Measurements from ENCODE around the gene CD93.

Gene CD93

DNA sequence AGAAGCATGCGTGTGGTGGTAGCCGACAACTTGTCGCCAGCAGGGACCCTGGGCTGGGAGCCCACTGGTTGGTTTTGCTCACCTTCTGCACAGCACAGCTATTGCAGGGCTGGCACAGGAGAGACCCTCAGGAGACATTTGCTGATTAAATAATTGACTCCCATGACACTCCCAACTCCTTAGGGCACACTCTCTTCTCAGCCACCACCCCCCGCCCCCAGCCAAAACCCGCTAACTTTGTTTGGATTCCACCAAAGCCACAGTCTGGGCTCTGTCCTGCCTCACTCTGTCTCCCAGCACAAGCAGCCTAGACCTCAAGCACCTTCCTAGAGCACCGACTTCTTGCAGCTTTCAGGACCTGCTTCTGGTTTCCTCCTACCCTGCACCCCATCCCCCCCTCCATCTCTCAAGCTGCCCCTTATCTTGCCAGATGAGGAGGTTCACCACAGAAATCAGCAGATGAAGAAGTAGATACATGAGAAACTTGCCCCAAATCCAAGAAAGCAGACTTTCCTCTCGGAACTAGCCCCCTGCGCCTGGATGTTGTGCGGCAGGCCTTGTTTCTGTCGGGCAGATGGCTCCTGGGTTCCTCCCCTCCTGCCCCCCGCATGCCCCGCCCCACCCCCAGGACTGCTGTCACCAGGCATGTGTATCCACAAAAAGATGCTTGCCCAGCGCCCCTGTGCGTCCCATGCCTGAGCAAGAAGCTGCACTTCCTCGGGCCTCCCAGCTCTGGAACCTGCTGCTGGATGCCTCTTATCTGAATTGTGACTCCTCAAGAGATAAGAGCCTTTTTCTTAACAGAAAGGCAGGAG lies 35.0 kb upstream of the CD93 start:
- no peak for DNase-seq

DNA sequence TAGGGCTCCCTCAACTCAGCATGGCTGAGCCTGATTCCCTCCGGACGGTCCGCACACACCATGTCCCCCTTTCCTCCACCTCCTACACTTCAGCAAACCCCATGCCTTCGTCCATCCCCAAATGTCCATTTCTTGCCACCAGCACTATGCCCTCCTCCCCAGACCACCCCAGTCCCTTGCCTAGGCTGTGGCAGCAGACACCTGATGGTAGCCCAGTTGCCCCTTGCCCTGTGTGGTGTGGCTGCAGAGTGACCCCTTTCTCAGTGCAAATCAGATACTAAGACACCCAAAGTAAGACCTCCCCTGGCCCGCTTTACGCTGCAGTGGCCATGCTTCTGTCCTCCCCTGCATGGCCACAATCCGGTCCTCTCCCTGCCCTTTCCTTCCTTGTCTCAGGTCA lies 34.1 kb upstream of the CD93 start:
- DNase-seq, result no peak

DNA sequence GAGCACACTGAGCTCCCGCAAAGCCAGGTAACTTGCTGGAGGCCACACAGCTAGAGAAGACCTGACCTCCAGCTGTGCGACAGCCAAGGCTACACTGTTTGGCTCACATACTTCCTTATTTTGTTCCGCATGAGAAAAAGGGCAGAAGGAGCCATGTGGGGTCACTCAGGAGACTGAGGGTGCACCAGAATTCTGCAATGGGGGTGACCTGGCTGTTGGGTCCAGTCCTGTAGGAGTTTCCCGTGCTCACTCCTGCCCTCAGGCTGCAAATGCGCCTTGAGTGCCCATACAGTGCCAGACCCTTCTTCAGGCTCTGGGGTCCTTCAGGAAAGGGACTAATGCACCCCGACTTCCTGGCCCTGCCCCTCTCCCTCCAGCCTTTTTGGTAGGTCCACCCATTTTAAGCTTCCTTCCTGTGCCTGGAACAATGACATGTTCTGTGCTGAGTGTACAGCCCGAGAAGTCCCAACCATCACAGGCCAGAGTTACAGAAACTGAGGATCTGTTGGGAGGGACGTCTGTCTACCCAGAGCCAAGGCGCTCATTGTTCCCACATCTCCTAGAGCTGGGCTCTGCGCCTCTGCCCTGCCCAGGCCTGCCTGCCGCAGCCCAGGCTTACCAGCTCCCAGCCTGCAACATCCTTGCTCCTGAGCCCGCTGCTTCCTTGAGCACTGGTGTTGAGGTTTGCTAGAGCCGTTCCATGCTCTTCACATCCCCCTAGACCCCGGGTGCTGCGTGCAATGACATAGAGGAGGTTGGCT lies 33.5 kb upstream of the CD93 start:
- DNase-seq, result no peak

DNA sequence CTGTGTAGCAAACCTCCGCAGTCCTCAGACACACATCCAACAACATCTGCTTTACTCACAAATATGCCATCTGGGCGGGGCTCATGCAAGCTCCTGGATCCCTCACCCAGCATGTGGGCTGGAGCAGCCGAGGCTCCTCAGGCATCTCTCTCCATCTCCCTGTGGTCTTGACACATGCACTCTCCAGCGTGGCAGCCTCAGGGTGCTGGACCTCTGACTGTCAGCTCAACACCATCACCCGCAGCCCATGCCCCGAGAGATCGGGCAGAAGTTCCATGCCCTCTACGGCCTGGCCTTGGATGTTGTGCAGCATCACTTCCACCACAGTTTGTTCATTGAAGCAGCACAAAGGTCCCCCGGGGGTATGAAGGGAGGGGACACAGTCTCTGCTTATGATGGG lies 32.6 kb upstream of the CD93 start:
- no peak for DNase-seq

DNA sequence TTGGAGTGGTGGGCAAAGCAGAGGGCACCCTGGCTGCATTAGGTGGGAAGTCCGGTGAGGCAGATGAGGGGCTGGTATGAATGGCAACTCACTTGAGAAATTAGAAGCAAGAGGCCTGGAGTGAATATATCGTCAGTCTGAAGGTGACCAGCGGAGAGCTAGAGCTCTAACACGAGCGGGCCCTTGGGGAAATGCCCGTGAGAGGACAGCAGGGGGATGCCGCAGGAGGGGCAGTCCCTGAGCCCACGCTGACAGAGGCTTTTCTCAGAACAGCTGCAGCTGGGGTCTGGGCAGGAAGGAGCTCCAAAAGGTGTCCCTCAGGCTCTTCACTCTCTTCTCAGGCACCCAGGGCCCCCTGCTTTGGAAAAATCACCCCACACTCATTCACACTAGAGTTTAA lies 32.0 kb upstream of the CD93 start:
- DNase-seq, result no peak

DNA sequence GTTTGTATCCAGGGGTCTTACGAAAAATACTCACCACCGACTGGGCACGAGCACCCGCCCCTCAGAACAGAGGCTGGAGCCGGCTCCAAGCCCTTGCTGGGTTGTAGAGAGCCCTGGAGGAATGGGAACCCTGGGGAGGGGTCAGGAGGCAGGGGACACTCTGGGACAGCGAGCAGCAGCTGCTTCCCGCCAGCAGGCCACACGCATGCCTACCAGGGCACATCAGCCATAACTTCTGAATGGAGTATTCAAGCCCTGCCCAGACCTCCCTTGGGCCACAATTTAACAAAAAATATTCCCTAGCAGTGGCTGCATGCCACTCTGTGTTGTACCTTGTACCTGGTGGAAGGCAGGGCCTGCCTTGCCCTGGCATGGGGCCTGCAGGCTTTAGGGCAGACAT lies 31.6 kb upstream of the CD93 start:
- no peak for DNase-seq

DNA sequence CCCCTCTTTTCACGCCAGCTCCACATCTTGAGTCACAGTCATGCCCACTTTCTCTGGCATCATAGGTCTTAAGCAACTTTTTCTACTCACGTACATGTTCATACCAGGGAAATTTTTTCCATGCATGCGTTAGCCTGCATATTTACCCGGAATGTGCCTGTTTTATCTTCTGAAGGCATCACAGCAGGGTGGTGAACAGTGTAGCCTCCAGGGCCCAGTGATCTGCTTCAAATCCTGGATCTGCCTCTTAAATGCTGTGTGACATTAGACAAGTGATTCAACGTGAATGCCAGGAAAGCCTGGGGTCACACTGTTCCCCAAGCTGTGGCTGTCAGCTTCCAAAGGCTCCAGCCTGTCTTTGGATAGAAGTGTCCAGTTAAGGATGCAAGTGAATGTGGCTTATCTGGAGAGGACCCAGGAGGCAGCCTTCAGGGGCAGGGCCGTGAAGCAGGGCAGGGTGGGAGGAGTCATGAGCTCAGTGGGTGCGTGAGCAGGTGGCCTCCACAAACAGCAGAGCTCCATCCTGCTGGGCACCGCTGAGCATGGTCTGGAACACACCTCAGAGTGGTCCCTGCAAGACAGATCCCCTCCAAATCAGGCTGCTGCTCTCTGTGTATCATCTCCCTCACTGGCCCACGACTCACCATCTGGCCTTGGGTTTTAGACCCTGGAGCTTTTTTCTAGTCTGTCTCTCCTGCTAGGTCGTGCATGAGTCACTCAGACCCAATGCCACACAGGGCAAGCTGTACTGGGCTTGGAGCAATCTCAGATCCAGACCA lies 30.4 kb upstream of the CD93 start:
- no peak for DNase-seq

DNA sequence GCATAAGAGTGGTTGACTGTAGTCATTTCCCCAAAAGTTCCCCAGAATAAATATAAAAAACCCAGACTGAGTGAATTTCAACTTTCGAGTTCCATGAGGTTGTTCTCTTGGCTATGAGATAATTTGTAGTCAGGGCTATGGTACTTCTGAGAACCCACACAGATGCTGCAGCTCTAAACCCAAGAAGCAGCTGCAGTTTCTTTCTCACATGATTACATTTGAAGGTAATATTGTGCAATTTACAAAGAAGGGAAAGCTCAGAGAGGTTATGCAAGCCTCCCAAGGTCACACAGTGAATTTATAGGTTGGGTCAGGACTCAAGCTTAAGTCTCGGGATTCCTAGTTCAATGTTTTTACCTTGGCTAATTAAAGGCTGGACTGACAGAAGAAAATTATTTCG lies 29.7 kb upstream of the CD93 start:
- DNase-seq, result peak; percentile 7

DNA sequence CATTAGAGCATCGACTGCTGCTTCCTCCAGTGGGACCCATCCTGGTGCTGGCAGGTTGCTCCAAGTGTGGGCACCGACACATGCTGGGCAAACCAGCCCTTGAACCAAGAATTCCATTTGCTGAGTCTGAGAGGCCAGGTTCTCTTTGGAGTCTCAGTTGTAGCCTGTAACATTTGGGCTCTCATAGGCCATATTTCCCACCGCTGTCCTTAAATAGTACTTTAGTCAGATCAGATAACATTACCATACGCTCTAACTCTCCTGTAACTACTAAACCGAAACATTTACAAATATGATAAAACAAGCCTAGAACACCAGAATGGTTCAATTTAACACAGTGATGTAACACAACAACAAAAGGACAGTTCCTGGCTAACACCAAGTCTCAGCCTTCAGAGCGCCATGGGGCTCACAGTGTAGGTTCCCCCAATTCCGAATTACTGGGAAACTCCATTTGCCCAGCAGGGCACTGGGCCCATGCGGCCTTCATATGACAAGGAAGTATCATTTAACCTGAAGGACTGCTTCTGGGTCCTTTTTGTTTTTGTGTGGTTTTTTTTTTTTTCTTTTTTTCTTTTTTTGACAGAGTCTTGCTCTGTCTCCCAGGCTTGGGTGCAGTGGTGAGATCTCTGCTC lies 28.4 kb upstream of the CD93 start:
- no peak for DNase-seq

DNA sequence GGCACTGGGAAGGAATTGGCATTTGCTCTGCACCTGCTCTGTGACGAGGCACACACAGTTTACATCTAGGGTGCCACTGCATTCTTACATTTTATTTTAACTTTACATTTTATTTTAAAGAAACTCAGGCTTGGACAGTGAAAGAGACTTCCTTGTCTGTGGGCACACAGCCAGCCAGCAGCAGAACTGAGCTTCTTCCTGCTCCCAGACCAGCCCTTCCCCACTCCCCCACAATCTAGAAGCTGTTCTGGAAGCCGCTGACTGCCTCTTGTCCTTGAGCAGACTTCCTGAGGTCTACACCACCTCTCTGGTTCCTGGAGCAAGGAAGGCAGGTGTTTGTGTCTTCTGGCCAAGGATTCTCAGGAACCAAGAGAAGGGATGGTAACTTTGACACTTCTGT lies 27.9 kb upstream of the CD93 start:
- DNase-seq, result no peak

DNA sequence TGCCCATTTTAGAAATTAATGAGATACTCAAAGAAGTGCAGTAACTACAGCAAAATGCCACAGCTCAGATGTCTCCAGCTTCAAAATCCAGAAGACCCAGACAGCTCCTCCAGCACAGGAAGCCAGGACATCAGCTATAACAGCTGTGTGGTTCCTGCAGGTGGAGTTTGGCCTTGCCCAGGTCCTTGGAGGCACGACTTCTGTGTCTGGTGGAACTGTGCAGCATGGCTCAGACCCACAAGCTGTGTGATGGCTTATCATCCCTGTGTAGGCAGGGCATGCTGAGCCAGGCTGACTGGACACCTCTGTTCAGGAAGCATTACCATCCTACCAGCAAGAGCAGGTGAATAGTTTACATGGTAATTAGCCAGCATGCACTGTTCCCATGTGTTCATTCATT lies 26.5 kb upstream of the CD93 start:
- no peak for DNase-seq

DNA sequence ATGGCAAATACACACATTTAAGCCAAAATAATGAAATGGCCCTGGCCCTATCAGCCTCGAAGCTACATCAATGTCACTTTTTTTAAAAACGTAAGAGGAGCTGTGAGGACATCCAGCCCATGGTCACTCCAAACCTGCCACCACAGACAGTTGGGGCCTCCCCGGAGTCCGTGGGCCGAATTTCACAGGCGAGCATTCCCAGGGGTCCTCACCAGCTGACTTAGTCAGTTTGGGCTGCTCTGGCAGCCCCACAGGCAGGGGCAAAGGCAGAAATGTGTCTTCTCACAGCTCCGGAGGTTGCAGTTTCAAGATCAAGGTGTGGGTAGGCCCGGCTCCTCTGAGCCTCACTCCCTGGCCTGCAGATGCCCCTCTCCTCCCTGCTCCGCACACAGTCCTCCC lies 25.8 kb upstream of the CD93 start:
- DNase-seq, result no peak

DNA sequence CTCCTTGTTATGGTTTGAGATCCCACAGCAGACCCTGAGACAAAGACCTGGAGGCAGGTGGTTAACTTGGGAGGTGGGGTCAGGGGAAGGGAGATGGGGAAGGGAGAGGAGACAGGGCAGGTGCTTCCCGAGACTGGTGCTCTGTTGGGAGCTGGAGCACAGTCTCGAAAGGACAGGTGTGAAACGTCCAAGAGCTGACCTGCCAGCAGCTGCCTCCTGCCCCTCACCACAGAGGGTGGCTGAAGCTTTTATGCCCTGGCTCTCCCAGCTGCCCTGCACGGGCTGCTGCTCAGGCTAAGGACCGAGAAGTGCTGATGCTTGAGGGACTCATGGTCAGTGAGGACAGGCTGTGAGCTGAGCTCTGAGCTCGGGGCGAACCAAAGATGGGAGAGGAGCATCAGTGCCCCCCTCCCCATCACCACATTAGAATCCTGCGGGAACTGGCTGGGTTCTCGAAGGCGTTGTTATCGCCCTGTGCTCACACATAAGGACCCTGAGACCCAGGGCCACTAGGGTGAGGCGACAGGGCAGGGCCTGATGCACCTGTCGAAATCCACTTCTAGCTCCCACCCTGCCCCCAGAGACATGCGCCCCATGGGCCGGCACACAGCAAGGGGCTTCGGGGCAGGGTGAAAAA lies 25.3 kb upstream of the CD93 start:
- DNase-seq, result no peak

DNA sequence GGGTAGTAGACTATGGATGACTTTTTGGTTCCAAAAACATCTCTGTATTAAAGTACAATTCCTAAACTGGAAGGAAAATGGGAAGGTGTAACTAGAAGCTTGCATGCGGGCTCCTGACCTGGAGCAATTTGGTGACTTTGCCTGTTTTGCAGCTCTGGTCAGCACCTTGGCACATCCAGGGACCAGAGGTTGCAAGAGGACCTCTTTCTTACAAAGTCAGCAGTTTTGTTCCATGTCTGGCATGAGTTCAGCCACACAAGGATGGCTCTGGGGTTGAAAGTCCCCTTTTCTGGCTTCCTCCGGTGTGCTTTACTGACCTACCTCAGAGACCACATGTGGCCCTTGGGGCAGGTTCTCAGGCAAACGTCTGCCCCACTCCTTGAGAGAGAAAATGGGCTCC lies 22.7 kb upstream of the CD93 start:
- no peak for DNase-seq

DNA sequence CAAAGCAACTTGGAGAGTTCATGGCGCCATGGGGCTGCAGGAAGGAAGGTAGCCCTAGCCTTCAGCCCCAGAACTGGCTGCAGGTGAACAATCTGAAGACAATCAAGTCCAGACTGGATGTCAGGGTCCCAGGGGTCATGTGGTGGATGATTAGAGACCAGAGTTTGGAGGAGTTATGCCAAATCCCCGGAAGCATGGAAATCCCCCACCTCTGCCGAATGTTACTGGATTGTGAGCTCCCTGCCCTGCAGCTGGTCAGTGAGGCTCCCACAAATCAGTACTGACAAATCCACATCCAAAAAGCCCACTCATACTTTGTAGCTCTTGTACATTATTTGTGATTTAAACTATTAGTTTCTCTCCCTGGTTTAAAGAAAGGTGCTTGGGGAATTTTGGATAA lies 21.3 kb upstream of the CD93 start:
- DNase-seq, result no peak

DNA sequence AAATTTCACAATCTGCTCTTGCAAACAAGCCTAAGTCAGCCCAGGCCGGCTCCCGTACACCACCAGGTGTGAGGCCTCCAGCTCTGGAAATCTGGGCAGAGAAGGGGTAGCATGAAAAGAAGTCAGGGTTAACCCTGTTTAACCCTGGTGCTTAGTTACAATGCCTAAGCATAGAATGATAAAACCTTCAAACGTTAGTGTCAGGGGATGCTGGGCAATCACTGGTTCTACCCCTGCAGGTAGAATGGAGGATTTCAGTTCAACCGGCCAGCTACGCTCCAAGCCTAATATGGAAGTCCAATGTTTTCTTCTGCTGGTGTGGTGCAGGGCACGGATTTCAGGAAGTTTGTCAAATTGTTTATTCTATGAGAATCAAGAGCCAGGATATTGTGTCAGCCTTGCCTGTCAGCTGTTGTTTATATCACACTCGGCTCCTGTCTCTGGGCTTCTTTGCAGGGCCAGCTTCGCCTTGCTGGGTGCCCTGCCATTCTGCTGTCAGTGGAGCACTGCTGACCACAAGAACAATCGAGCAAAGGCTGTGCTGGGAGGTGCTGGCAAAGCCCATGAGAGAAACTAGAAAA lies 20.2 kb upstream of the CD93 start:
- no peak for DNase-seq

DNA sequence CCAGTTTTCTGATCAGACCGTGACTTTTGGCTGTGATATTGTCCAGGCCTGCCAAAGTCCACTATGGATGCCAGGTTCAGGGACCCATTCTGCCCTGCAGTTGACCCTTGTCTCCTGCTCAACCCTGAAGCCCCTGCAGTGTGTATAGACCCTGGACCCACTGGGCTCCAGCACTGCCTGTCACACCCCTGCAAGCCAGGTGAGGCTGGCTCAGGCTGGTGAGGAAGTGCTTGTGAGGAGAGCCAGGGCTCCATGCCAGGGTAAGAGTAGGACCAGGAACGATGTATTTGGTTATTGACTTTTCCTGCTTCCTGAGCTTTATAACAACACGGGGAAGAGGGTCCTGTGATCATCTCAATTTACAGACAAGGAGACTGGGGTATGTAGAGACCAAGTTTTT lies 19.1 kb upstream of the CD93 start:
- DNase-seq, result no peak

DNA sequence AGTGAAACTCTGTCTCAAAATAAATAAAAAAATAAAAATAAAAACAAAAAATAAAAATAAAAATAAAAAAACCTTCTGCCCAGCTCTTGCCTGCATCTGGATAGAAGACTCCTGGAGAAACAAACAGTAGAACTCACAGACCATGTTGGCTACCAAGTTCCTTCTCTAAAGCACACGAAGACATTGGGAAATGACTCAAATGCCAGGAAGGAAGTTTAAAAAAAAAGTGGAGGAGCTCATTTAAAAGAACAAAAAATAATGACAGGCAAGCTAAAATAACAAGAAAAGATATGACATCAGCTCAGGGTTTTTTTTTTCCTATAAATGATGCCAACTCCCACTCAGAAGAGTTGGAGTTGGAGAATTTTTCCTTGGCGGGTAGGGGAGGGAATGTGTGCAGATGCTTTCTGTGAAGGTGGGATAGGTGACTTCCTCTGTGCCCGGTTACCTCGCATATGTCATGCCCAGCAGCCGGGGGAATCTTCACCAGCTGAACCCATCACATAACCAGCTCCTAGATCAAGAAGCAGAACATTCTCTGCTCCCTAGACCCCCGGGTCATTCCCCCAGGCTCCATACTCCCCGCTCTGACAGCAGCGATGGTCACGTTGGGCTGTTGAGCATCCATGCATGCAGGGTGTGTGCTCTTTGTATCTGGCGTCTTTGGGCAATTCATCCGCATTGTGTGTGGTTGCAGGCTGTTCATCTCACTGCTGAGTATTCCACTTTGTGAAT lies 17.3 kb upstream of the CD93 start:
- no peak for DNase-seq

DNA sequence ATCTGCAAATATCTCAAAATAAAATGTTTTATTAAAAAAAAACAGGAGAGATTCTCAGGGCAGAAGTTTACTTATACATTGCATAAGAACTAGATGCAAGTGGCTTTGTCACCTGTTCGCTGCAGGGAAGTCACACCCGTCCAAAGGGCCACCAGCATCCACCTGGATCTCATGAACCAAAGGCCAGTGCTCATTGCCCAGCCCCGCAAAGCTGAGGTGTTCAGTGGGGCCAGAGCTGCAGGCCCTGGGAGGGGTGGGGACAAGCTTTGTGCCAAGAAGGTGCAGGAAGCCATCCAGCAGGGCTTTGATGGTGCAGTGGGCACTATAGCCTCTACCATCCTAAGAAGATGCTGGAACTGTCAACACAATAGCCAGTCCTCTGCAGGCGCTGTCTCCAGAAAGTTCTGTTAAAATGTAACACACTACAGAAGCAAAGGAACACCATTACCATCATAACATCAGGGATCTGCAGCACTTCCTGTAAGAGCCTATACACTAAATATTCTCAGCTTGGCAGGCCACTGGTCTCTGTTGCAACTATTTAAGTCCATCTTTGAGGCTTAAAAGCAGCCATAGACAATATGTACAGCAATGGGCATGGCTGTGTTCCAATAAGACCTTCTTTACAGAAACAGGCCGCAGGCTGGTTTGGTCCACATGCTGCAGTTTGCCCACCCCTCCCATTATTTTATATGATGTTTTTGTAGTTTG lies 15.7 kb upstream of the CD93 start:
- no peak for DNase-seq

DNA sequence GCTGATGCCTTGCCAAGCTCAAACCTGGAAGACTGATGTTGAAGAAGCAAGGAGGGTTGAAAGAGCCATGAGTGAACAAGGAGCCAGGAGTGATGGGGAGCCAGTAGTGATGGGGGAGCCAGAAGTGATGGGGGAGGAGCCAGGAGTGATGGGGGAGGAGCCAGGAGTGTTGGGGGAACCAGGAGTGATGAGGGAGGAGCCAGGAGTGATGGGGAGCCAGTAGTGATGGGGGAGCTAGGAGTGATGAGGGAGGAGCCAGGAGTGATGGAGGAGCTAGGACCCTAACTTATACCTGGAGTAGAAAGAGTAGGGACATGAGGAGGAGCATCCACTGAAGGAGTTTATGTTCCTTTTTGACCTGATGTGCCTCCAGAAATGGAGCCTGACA lies 14.6 kb upstream of the CD93 start:
- DNase-seq, result no peak

Measured in CD4-positive, alpha-beta T cell treated with Interleukin-17A for 1 hour (primary cell).